Esophagus squamous epithelium (tissue), 4 donors: Measurements from ENCODE around the gene DVL1.

Experiments
- CTCF ChIP-seq, 6 experiments: fragments of 450-650 bp in 4 of 6; fragments of 200-600 bp in 2 of 6; sonication (generic) in 2 of 6; IDR thresholded peaks; one replicate each; pipeline ENCODE4 v1.5.1; 2016 to 2019; ENCODE audit warnings: antibody characterized with exemption in 6 of 6, mild to moderate bottlenecking in 4 of 6, moderate library complexity in 4 of 6
- POLR2A ChIP-seq, 4 donors: fragments of 450-650 bp; IDR thresholded peaks; one replicate each; pipeline ENCODE4 v1.6.1; 2017; ENCODE audit warnings: antibody characterized with exemption in 4 of 4, mild to moderate bottlenecking in 4 of 4, moderate library complexity in 3 of 4

DNA sequence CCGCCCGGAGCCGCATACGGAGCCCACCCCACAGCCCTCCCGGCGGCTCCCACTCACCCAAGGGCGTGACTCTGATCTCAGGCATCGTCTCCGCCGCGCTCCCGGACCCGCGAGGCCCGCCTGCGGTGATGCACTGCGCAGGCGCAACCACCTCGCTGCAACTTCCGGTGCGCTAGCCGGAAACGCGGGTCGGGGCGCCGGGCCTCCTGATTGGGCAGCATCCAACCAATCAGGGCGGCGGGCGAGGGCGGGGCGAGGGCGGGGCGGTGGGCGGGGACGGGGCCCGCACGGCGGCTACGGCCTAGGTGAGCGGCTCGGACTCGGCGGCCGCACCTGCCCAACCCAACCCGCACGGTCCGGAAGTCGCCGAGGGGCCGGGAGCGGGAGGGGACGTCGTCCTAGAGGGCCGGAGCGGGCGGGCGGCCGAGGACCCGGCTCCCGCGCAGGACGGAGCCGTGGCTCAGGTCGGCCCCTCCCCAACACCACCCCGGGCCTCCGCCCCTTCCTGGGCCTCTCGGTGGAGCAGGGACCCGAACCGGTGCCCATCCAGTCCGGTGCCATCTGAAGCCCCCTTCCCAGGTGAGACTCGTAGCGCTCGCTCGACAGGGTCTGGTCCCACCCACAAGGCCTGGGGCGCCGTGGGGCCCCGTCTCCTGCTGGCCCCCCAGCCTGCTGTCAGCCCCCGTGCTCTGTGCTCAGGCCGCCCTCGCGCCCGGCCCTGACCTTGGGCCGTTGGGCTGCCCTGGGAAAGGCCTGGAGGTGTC, 24.5 kb downstream of the DVL1 start, which contains the start of the genes CPTP and INTS11:
- TF ChIP-seq POLR2A (IDR thresholded peaks at IDR 0.05), result peak in 2 of 4 donors; percentile 68 to 82
- no peak for TF ChIP-seq CTCF (IDR thresholded peaks at IDR 0.05)
